ENCODE measurements around the gene HMGN3.

DNA sequence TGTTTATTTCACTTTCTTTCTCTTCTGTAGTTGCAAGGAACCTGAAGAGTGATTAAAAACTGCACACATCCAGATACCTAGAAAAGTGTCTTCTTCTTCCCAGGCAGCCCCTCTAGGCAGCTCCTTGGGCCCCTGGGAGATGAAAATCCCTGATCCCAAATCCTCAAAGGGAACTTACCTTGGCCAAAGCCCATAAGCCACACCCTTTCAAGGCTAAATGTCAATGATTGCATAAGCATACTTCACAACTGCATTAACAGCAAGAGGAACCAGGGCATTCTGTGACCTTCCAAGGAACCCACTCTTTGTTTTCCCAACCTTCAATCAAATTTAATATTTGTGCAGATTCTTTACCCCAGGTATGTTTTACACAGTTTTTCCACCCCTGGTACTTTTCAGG, 4.4 kb upstream of the HMGN3 start:
- TF ChIP-seq, protein P1, sequence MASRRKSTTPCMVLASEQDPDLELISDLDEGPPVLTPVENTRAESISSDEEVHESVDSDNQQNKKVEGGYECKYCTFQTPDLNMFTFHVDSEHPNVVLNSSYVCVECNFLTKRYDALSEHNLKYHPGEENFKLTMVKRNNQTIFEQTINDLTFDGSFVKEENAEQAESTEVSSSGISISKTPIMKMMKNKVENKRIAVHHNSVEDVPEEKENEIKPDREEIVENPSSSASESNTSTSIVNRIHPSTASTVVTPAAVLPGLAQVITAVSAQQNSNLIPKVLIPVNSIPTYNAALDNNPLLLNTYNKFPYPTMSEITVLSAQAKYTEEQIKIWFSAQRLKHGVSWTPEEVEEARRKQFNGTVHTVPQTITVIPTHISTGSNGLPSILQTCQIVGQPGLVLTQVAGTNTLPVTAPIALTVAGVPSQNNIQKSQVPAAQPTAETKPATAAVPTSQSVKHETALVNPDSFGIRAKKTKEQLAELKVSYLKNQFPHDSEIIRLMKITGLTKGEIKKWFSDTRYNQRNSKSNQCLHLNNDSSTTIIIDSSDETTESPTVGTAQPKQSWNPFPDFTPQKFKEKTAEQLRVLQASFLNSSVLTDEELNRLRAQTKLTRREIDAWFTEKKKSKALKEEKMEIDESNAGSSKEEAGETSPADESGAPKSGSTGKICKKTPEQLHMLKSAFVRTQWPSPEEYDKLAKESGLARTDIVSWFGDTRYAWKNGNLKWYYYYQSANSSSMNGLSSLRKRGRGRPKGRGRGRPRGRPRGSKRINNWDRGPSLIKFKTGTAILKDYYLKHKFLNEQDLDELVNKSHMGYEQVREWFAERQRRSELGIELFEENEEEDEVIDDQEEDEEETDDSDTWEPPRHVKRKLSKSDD (CRISPR knock-in tag; IDR thresholded peaks at IDR 0.05; ENCODE audit: low read depth), result no peak
- TF ChIP-seq XRCC5 (optimal IDR thresholded peaks at IDR 0.05; ENCODE audit: low read length), result no peak
- no peak for TF ChIP-seq ZNF512 (CRISPR knock-in tag; IDR thresholded peaks at IDR 0.05)

Data from HepG2 (cell line).